GM12878 (cell line): ENCODE data around the gene KTN1.

Experiments
- NFYB ChIP-seq: IDR thresholded peaks from 2 replicates; pipeline ENCODE4 v1.6.1; 2011; ENCODE audit warnings: low read depth, mild to moderate bottlenecking, low read length, improper control_type of control experiment, moderate library complexity; ENCODE audit not compliant: insufficient read depth
- SIN3A ChIP-seq: IDR thresholded peaks from 2 replicates; pipeline ENCODE4 v1.6.1; 2012; ENCODE audit warnings: low read depth, low read length, improper control_type of control experiment

GRCh38 chr14:55628426-55628825 is 48.4 kb downstream of the KTN1 start:
- TF ChIP-seq NFYB (no peak), SIN3A (no peak)
